GM21717 (cell line): ENCODE measurements around the gene ZNF688.

Experiments
- ATAC-seq: cut with Tn5 transposase; IDR thresholded peaks from one replicate; pipeline ENCODE4 v1.9.1; 2021; ENCODE audit warnings: mild to moderate bottlenecking, moderate library complexity; ENCODE audit not compliant: unreplicated experiment

The ZNF688 gene

DNA sequence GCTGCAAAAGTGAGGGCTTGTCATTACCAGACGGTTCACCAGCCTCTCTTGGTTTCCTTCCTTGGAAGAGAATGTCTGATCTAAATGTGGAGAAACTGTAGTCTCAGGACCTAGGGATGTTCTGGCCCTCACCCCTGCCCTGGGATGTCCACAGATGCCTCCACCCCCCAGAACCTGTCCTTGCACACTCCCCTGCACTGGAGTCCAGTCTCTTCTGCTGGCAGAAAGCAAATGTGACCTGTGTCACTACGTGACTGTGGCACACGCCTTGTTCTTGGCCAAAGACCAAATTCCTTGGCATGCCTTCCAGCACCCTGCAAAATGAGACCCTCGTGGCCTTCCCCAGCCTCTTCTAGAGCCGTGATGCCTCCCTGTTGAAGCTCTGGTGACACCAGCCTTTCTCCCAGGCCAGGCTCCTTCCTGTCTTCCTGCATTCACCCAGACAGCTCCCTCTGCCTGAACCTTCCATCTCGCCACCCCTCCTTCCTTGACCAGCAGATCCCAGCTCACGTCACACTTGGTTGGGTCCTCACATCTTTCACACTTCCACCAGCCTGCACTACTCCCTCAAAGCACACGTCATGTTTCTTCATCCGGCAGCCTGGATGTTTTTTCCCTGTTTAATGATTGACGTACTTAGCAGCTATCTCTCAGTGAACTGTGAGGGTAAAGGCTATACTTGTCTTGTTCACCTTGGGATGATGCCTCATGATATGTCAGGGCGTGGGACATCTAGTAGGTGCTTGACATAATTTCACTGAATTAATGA, 49.5 kb downstream of the ZNF688 start:
- no peak for ATAC-seq

DNA sequence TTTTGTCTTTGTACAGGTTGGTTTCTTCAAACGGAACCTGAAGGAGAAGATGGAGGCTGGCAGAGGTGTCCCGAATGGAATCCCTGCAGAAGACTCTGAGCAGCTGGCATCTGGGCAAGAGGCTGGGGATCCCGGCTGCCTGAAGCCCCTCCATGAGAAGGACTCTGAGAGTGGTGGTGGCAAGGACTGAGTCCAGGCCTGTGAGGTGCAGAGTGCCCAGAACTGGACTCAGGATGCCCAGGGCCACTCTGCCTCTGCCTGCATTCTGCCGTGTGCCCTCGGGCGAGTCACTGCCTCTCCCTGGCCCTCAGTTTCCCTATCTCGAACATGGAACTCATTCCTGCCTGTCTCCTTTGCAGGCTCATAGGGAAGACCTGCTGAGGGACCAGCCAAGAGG, 50.0 kb downstream of the ZNF688 start:
- ATAC-seq = no peak
